ENCODE results near the gene EXD2.
"Not testable (repeated sequence)": the region's sequence is repeated elsewhere in the genome, so short reads cannot be mapped to it uniquely, and the experiment has no call there.

Gene EXD2

GRCh38 chr14:69281450-69282169 lies 90.3 kb downstream of the EXD2 start:
- H3K27me3 ChIP-seq (ENCODE audit: insufficient read depth, low read length): no peaks in the 10 kb centered on the region
- H3K4me1 ChIP-seq (ENCODE audit: insufficient read depth, low read length): peaks cover 4% of the 10 kb centered on the region
- H3K36me3 ChIP-seq (ENCODE audit: insufficient read depth, low read length): no peaks in the 10 kb centered on the region
- no peak overlapping the region for H2AFZ ChIP-seq (ENCODE audit: low read depth, low read length)
- H3K4me3 ChIP-seq (ENCODE audit: low read length): no peak overlapping the region
- peaks cover 3% of the 10 kb centered on the region for H3K9me3 ChIP-seq (ENCODE audit: low read length)

DNA sequence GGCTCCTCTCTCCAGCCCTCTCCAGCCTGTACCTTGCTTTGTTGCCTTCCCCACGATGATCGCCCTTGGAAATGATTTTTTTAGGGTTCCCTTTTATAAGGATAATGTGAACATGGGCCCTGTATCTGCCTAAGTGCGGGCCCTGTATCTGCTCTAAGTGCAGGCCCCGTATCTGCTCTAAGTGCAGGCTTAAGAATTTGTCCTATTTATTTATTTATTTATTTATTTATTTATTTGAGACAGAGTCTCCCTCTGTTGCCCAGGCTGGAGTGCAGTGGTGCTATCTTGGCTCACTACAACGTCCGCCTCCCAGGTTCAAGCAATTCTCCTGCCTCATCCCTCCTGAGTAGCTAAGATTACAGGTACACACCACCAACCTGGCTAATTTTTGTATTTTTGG lies 91.2 kb downstream of the EXD2 start:
- Histone ChIP-seq H2AFZ (ENCODE audit: low read depth, low read length) (no peak overlapping the region), H3K36me3 (ENCODE audit: insufficient read depth, low read length) (no peaks in the 10 kb centered on the region), H3K27me3 (ENCODE audit: insufficient read depth, low read length) (no peaks in the 10 kb centered on the region), H3K4me1 (ENCODE audit: insufficient read depth, low read length) (peaks cover 10% of the 10 kb centered on the region), H3K9me3 (ENCODE audit: low read length) (no peaks in the 10 kb centered on the region), H3K4me3 (ENCODE audit: low read length) (no peak overlapping the region)

DNA sequence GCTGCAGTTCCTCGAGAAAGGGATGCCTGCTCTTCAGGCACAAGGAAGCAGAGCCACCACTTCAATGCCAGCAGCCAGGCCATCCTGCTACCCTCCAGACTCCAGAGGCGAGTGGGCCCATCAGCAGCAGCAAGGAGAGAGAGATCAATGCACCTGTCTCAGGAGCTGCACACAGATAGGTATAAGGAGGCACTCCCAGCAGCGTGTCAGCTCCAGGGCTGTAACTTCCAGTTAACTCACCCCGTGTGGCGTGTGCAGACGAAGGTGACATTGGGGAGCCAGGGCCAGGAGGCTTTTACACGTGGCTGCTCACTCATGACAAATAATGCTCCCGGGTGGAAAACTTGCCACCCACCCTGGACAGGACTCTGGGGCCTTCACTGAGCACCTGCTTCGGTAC lies 92.9 kb downstream of the EXD2 start:
- no peak overlapping the region for H3K4me3 ChIP-seq (ENCODE audit: low read length)
- peaks cover 19% of the 10 kb centered on the region for H3K4me1 ChIP-seq (ENCODE audit: insufficient read depth, low read length)
- no peak overlapping the region for H2AFZ ChIP-seq (ENCODE audit: low read depth, low read length)
- no peaks in the 10 kb centered on the region for H3K27me3 ChIP-seq (ENCODE audit: insufficient read depth, low read length)
- H3K9me3 ChIP-seq (ENCODE audit: low read length): no peaks in the 10 kb centered on the region
- no peaks in the 10 kb centered on the region for H3K36me3 ChIP-seq (ENCODE audit: insufficient read depth, low read length)

GRCh38 chr14:69285661-69286255 lies 94.5 kb downstream of the EXD2 start:
- Histone ChIP-seq H3K4me3 (ENCODE audit: low read length) (no peak overlapping the region), H3K4me1 (ENCODE audit: insufficient read depth, low read length) (peaks cover 23% of the 10 kb centered on the region), H3K36me3 (ENCODE audit: insufficient read depth, low read length) (no peaks in the 10 kb centered on the region), H2AFZ (ENCODE audit: low read depth, low read length) (no peak overlapping the region), H3K27me3 (ENCODE audit: insufficient read depth, low read length) (no peaks in the 10 kb centered on the region), H3K9me3 (ENCODE audit: low read length) (no peaks in the 10 kb centered on the region)

- no peaks in the 10 kb centered on the region for H3K9me3 ChIP-seq (ENCODE audit: low read length)
- no peaks in the 10 kb centered on the region for H3K36me3 ChIP-seq (ENCODE audit: insufficient read depth, low read length)
- H3K4me1 ChIP-seq (ENCODE audit: insufficient read depth, low read length): peaks cover 19% of the 10 kb centered on the region
- no peak overlapping the region for H2AFZ ChIP-seq (ENCODE audit: low read depth, low read length)
- H3K27me3 ChIP-seq (ENCODE audit: insufficient read depth, low read length): no peaks in the 10 kb centered on the region
- no peak overlapping the region for H3K4me3 ChIP-seq (ENCODE audit: low read length)
These were observed 96.1 kb downstream of the EXD2 start for GRCh38 chr14:69287098-69288010.

DNA sequence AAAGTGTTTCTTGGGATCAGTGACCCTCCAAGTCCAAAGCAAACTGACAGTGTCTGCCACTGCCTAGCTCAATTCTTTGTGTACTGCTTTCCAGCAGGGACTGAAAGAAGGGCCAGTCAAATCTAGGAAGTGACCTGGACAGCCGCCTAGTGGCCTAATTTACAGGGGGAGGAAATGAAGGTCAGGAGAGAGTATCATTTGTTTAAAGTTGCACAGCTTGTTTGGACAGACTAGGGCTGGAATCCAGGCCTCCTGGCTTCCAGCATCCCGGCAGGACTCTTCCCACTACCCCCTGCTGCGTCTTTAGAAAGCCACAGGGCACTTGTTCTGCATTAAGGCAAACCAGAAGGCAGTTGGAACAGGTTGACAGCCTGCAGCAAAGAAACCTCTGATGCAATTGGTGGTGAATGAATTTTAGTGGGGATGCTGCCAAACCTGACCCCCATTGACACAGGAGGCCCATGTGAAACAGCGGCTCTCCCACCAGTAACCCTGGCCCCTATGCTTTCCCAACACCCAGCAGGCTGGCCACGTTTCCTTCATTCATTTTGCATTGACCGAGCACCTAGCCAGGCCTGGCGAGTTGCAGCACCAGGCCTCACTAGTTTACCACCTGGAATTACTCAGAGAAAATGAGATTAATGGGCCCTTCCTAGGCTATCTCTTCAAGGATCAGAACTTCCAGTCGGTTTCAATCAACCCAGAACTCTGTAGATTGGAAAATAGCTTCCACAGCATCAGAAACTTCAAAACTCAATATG lies 96.9 kb downstream of the EXD2 start:
- H3K36me3 ChIP-seq (ENCODE audit: insufficient read depth, low read length): no peaks in the 10 kb centered on the region
- no peaks in the 10 kb centered on the region for H3K9me3 ChIP-seq (ENCODE audit: low read length)
- H3K27me3 ChIP-seq (ENCODE audit: insufficient read depth, low read length): no peaks in the 10 kb centered on the region
- peaks cover 19% of the 10 kb centered on the region for H3K4me1 ChIP-seq (ENCODE audit: insufficient read depth, low read length)
- no peak overlapping the region for H2AFZ ChIP-seq (ENCODE audit: low read depth, low read length)
- no peak overlapping the region for H3K4me3 ChIP-seq (ENCODE audit: low read length)

- no peak overlapping the region for H3K4me3 ChIP-seq (ENCODE audit: low read length)
- no peaks in the 10 kb centered on the region for H3K9me3 ChIP-seq (ENCODE audit: low read length)
- H2AFZ ChIP-seq (ENCODE audit: low read depth, low read length): no peak overlapping the region
- H3K4me1 ChIP-seq (ENCODE audit: insufficient read depth, low read length): peaks cover 19% of the 10 kb centered on the region
- H3K27me3 ChIP-seq (ENCODE audit: insufficient read depth, low read length): no peaks in the 10 kb centered on the region
- H3K36me3 ChIP-seq (ENCODE audit: insufficient read depth, low read length): no peaks in the 10 kb centered on the region
These were observed 97.8 kb downstream of the EXD2 start for GRCh38 chr14:69288956-69289705.

GRCh38 chr14:69289811-69290520 lies 98.7 kb downstream of the EXD2 start:
- Histone ChIP-seq H3K4me3 (ENCODE audit: low read length) (no peak overlapping the region), H3K27me3 (ENCODE audit: insufficient read depth, low read length) (no peaks in the 10 kb centered on the region), H3K4me1 (ENCODE audit: insufficient read depth, low read length) (peaks cover 19% of the 10 kb centered on the region), H3K9me3 (ENCODE audit: low read length) (no peaks in the 10 kb centered on the region), H3K36me3 (ENCODE audit: insufficient read depth, low read length) (no peaks in the 10 kb centered on the region), H2AFZ (ENCODE audit: low read depth, low read length) (no peak overlapping the region)

- H2AFZ ChIP-seq (ENCODE audit: low read depth, low read length); H3K27me3 ChIP-seq (ENCODE audit: insufficient read depth, low read length); H3K4me3 ChIP-seq (ENCODE audit: low read length); H3K36me3 ChIP-seq (ENCODE audit: insufficient read depth, low read length); H3K9me3 ChIP-seq (ENCODE audit: low read length): not testable (repeated sequence)
- peaks cover 19% of the 10 kb centered on the region for H3K4me1 ChIP-seq (ENCODE audit: insufficient read depth, low read length)
These were observed 99.6 kb downstream of the EXD2 start for GRCh38 chr14:69290881-69291280.

DNA sequence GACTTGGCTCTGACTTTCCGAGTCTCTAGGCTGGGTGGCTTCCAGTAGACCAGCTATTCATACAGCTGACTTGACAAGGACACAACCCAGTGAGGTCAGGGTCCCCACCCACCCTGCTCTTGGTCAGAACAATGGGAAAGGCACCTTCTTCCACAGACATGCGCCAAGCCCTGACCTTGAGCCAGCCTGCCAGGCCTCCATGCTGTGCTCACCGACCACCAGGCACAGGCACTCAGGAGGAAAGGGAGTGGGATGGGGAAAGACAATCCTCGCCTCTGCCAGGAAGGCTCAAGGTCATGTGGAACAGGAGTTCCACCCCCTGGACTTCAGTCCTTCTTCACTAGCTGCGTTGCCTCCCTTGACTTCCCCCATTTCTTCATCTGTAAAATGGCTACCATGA lies 100.1 kb downstream of the EXD2 start:
- Histone ChIP-seq H3K36me3 (ENCODE audit: insufficient read depth, low read length) (no peaks in the 10 kb centered on the region), H3K9me3 (ENCODE audit: low read length) (no peaks in the 10 kb centered on the region), H3K27me3 (ENCODE audit: insufficient read depth, low read length) (no peaks in the 10 kb centered on the region), H2AFZ (ENCODE audit: low read depth, low read length) (no peak overlapping the region), H3K4me3 (ENCODE audit: low read length) (no peak overlapping the region), H3K4me1 (ENCODE audit: insufficient read depth, low read length) (peaks cover 19% of the 10 kb centered on the region)

- Histone ChIP-seq H2AFZ (ENCODE audit: low read depth, low read length) (no peak overlapping the region), H3K9me3 (ENCODE audit: low read length) (no peaks in the 10 kb centered on the region), H3K4me3 (ENCODE audit: low read length) (no peak overlapping the region), H3K36me3 (ENCODE audit: insufficient read depth, low read length) (no peaks in the 10 kb centered on the region), H3K27me3 (ENCODE audit: insufficient read depth, low read length) (no peaks in the 10 kb centered on the region), H3K4me1 (ENCODE audit: insufficient read depth, low read length) (peaks cover 17% of the 10 kb centered on the region)
These were observed 100.7 kb downstream of the EXD2 start for GRCh38 chr14:69291891-69292561.

All from neuron (in vitro differentiated cells).